Measurements from ENCODE around the gene OR10G2.
"Not testable (repeated sequence)": the region's sequence is repeated elsewhere in the genome, so short reads cannot be mapped to it uniquely, and the experiment has no call there.

Gene OR10G2

DNA sequence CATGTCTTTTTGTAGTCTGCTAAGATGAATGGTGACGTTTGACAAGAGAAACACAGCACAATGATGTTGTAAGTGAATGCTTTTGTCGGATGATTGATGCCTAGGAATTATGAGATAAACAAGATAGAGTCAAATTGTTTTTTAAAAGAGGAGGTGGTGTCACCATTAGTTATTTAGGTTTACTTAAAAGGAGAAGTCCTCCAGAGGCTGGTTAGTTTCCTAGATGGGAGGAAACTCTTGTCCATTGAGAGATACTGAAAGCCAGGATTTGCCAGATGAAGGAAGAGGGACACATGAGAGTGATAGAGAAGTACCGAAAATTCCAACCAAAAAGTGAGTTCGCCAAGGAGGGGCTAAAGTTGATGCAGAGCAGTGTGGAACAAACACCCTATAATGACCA is at the start of gene OR10G2:
Gene OR10G2 (minus strand): TSS at position 101 of the 400 bp plus-strand sequence. CDS start 98 bp downstream, at position 3.
- DNase-seq: no peak

GRCh38 chr14:21680072-21680471 is 45.3 kb upstream of the OR10G2 start:
- DNase-seq: no peak

DNA sequence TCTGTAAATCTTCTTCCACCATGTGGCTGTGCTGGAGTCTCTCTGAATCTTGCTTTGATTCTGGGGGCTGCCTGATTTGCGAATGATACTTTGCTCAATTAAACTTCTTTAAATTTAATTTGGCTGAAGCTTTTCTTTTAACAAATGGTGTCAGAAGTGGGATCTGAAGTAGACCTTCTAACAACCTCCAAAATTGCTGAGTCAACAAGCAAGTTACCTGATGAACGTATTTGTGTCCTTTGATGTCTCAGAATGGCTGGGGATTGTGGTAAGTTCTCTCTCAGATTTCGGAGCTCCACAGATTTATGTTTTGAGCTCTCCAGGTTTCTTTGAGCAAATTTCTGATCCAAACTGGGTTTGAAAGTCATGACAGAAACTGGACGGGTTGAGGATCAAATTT is 40.8 kb upstream of the OR10G2 start:
- DNase-seq: no peak

GRCh38 chr14:21673718-21674117 is 39.0 kb upstream of the OR10G2 start, which contains the start of gene OR4E1:
OR4E1 (minus strand) TSS chr14:21673818; CDS start chr14:21670935, 2,883 bp downstream.
- DNase-seq: no peak

DNA sequence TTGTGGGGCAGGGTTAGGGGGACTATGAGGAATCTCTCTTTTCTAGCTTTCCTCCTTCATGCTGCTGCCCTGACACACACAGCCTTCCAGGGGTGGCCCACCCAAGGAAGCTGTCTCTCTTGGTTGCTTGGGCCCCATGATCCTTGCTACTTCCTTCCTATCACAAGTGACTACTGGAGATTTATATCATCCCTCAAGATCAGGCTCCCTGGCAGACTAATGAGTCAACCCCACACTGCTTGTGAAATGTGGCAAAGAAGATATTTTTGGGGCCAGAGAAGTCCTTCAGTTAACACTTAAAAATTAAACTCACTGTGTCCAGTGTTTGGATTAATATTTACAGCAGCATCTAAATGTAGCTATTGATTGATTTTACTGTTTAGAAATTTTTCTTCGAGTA is 37.4 kb upstream of the OR10G2 start:
- no peak for DNase-seq

- no peak for DNase-seq
Measured at GRCh38 chr14:21671371-21671770, 36.6 kb upstream of the OR10G2 start.

GRCh38 chr14:21669284-21669683 is 34.5 kb upstream of the OR10G2 start:
- no peak for DNase-seq

DNA sequence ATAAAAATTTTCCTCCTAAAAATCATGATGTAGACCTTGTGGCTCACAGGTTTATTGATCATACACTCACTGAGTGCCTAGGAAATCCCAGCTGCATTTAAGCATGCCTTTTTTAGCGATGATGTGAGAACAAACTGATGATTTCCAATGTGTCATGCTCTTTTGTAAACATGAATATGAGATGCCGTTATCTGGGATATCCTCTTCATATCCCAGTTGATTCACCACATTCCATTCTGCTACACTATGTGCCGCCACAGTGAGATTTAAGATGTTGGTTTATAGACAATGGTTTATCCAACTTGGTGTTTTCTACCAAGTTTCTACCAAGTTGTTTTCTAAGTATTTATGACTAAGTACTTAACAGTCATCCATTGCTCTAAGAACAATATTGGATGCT is 33.6 kb upstream of the OR10G2 start:
- no peak for DNase-seq

- no peak for DNase-seq
Measured at GRCh38 chr14:21656980-21657379, 22.2 kb upstream of the OR10G2 start.

- DNase-seq: no peak
Measured at GRCh38 chr14:21654215-21654614, 19.5 kb upstream of the OR10G2 start.

DNA sequence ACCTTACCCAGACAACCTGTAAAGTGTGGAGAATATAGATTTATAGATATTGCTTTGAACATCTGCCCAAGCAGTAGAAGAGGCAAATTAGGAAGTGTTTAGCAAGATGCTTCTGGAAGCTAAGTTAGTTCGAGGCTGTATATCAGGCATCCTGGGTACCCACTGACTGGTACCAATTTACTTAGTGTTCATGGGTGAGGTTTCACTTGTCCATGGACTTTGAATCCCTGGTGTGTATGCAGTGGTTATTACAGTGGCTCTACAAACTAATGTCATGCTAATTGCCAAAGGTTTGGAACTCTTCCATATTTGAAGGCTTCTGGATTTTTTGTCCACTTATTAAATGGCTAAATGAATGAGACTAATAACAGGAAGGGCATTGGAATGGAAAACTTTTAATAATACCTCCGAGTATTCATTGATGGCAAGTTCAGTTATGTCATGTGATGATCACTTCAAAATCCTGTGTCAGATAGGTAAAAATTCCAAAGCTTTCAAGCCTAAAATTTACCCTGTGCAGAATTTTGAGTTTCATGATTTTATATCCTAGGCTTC is 18.7 kb upstream of the OR10G2 start, which contains the start of gene OR4E2:
Gene OR4E2 (plus strand): TSS at position 505 of the 555 bp plus-strand sequence. CDS start 11,248 bp downstream, outside the sequence.
- no peak for DNase-seq

DNA sequence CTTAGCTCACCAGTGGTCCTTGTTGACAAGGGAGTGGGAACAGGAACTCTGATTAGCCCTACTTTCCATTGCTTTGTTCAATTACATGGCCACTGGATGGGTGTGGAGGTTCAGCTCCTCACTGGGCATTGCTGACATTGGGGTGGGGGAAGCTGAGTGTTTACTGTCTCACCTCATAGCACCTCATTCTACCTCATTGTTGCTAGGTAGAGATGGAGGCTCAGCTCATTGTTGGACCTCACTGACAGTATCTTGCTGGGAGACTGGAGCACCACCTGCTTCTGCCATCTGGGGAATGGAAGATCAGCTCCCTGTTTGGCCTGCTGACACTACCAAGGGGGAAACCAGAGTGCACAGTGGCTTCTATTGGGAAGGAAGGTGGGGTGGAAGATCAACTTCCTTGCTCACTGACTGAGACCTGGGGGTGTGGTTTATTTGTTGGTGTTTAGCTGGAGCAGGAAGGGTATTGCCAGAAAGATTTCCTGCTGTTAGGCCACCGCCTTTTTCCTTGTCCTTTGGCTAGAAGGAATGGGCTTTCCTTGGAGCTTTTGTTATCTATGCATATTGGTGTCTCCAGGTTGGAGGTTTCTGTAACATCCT is 17.6 kb upstream of the OR10G2 start:
- no peak for DNase-seq

- no peak for DNase-seq
Measured at GRCh38 chr14:21647380-21647779, 12.6 kb upstream of the OR10G2 start.

- DNase-seq: no peak
Measured at GRCh38 chr14:21643407-21643806, 8.7 kb upstream of the OR10G2 start.

DNA sequence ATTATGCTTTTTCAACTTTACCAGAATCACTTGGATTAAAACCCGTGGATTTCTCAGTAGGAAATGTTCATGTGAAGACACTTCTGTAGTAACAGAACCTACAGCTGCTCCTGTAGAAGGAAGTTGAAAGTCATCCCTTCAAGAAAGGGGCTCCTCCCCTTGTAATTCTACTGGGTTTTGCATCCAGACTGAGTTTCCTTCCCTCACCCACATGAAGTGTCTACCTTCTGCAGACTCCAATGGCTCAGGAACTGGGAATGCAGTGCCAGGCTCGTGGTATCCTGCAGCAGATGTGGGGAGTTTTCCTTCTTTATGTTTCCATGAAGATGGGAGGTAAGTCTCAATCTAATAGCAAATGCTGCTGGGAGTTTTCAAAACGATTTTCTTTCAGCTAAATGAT is 7.9 kb upstream of the OR10G2 start:
- no peak for DNase-seq

GRCh38 chr14:21631084-21631483 is 3.7 kb downstream of the OR10G2 start:
- no peak for DNase-seq

DNA sequence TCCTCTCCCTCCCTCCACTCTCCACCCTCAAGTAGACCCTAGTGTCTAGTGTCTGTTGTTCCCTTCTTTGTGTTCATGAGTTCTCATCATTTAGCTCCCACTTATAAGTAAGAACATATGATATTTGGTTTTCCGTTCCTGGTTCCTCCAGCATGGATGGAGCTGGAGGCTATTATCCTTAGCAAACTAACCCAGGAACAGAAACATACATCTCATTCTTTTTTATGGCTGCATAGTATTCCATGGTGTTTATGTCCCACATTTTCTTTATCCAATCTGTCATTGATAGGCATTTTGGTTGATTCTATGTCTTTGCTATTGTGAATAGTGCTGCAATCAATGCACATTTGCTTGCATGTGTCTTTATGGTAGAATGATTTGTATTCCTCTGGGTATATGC is 4.2 kb downstream of the OR10G2 start:
- DNase-seq: not testable (repeated sequence)

DNA sequence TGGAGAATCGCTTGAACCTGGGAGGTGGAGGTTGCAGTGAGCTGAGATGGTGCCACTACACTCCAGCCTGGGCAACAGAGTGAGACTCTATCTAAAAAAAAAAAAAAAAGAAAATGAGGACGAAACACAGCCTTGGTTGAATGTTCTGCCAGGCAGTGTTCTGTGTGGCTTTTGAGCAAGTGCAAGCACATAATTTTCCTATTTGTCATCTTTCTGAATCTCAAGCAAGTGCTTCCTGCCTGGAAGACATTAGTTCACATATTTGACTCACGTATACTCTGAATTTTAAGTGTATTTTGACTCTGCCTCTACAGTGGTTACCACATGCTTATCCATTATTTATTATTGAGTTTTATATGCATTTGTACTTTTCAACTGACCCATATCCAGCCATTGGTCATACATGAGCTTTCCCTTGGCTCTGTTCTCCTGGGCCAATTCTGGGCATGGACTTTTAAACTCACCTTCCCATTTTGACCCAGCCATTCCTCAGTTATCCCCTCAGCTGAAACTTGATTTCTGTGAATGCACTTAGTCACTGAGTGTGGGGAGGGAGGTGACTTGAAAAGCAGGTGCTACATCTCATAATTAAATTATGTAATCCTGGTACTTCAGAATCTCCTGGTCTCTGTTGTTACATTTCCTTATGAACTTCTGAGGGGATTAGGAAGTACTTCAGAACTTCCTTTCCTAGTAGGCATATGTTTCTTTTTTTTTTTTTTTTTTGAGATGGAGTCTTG is 8.1 kb downstream of the OR10G2 start:
- no peak for DNase-seq

DNA sequence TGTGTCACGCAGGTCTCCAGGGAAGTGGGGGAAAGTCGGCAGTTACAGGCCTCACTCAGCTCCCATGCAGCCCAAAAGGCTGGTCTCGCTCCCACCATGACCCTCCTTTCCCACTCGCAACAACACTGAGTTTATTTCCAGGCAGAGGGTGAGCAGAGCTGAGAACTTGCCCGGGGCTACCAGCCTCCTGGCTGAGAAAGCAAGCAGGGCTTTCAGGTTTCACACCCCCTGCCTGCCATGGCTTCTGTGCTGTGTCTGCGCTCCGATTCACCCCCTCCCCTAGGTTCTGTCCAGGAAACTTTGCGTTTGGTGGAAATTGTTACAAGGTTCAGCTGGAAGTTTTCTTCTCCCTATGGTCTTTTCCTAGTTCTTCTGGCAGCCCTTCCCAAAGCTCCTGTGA is 17.1 kb downstream of the OR10G2 start:
- no peak for DNase-seq

GRCh38 chr14:21614240-21614639 is 20.5 kb downstream of the OR10G2 start:
- no peak for DNase-seq

- no peak for DNase-seq
Measured at GRCh38 chr14:21612324-21612723, 22.4 kb downstream of the OR10G2 start.

- DNase-seq: not testable (repeated sequence)
Measured at GRCh38 chr14:21602181-21602580, 32.6 kb downstream of the OR10G2 start.

DNA sequence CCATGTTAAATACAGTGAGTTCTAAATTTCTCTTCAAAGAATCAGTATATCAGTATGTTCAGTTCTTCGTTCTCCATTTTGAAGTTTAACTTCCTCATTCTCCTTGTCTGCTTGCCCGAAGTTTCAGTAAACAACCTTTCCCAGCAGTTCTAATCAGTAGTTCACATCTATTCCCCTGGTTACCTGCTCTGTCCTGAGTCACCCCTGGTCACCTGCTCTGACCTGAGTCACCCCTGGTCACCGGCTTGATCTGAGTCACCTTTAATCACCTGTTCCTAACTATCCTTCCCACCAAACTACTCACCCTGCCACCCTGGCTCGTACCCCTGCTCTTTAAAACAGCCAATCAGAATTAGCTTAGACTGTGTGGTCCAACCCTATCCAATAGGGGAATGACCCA is 45.4 kb downstream of the OR10G2 start:
- DNase-seq: no peak

Measured in anterior cingulate cortex (tissue), 58 donors.